Vagina (tissue), 2 donors: ENCODE results near the gene AGR2. TPM values are rescaled to one million over a fixed set of nuclear protein-coding genes. Genes with fewer than 3 reads are reported as not detected.
A peak's percentile ranks its signal among the peaks of the same experiment; 100 is the strongest.

ENCODE experiments used
- DNase-seq, 2 donors: peaks; one replicate each; pipeline ENCODE4 v3.0.0-alpha.2; 2017; ENCODE audit errors: extremely low spot score in 2 of 2
- H3K27ac ChIP-seq: fragments of 200-600 bp; sonication (generic); one replicate; pipeline ENCODE4 v1.5.1; 2019
- H3K27me3 ChIP-seq: fragments of 200-600 bp; sonication (generic); one replicate; pipeline ENCODE4 v1.5.1; 2019
- H3K36me3 ChIP-seq, 2 donors: fragments of 200-600 bp; sonication (generic); one replicate each; pipeline ENCODE4 v1.5.1; 2017 to 2019
- H3K4me1 ChIP-seq: fragments of 200-600 bp; sonication (generic); one replicate; pipeline ENCODE4 v1.5.1; 2019
- H3K4me3 ChIP-seq, 2 donors: fragments of 200-600 bp; sonication (generic); 1 replicate in 1 of 2; 2 replicates in 1 of 2; pipeline ENCODE4 v1.5.1; 2016 to 2019
- H3K9me3 ChIP-seq: fragments of 200-600 bp; sonication (generic); one replicate; pipeline ENCODE4 v1.5.1; 2019
- POLR2A ChIP-seq, 2 donors: fragments of 450-650 bp; IDR thresholded peaks; one replicate each; pipeline ENCODE4 v1.6.1; 2017; ENCODE audit warnings: antibody characterized with exemption in 2 of 2, mild to moderate bottlenecking in 2 of 2, moderate library complexity in 2 of 2
- POLR2AphosphoS5 ChIP-seq, 2 donors: sonication (generic); formaldehyde crosslinking; IDR thresholded peaks; one replicate each; pipeline ENCODE4 v1.9.0; 2017; ENCODE audit warnings: antibody characterized with exemption in 2 of 2, mild to moderate bottlenecking in 2 of 2, low read depth in 1 of 2; ENCODE audit not compliant: insufficient read depth in 1 of 2
- intact Hi-C: fragments of 100-400 bp; cut with DNase I; formaldehyde crosslinking; loops from one replicate; pipeline ENCODE4 v1.15.1; 2023
- total RNA-seq: library from RNA; depleted of rRNA; stranded (reverse); fragments of >200 nt; gene quantifications from one replicate; pipeline ENCODE4 v1.2.3, GENCODE V29; 2016
- TF ChIP-seq, protein P1 (sequence below), 3 experiments: fragments of 450-650 bp in 2 of 3; fragments of 200-600 bp in 1 of 3; sonication (generic) in 1 of 3; IDR thresholded peaks; one replicate each; pipeline ENCODE4 v1.5.1; 2017 to 2019; ENCODE audit warnings: antibody characterized with exemption in 3 of 3, mild to moderate bottlenecking in 2 of 3, moderate library complexity in 2 of 3

AGR2 gene
- total RNA-seq, 1 donor from 2014 or later: not detected

DNA sequence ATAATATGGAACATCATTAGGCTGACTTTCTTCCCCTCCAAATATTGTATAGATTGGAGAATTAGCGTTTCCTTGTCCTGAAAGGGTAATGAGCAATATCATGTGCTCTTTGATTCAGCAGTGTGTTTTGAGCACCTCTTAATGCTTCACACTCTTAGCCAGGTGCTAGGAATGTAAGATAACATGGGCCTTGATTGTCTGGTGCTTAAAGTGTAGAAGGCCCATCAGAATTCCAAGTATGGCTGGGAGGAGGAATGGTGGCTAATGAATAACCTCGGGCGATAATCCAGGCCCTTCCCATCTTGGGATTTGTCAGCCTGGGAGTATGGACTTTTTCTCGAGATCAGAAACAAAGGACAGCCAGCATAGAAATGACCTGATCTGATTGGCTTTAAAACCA, 42.6 kb downstream of the AGR2 start:
- Histone ChIP-seq H3K27ac (no peak overlapping the region), H3K9me3 (no peaks in the 10 kb centered on the region), H3K27me3 (no peaks in the 10 kb centered on the region), H3K4me3 (no peak overlapping the region), H3K4me1 (no peaks in the 10 kb centered on the region), H3K36me3 (no peaks in the 10 kb centered on the region)
- no peak for DNase-seq
- TF ChIP-seq POLR2A (IDR thresholded peaks at IDR 0.05): no peak
- TF ChIP-seq, protein P1, sequence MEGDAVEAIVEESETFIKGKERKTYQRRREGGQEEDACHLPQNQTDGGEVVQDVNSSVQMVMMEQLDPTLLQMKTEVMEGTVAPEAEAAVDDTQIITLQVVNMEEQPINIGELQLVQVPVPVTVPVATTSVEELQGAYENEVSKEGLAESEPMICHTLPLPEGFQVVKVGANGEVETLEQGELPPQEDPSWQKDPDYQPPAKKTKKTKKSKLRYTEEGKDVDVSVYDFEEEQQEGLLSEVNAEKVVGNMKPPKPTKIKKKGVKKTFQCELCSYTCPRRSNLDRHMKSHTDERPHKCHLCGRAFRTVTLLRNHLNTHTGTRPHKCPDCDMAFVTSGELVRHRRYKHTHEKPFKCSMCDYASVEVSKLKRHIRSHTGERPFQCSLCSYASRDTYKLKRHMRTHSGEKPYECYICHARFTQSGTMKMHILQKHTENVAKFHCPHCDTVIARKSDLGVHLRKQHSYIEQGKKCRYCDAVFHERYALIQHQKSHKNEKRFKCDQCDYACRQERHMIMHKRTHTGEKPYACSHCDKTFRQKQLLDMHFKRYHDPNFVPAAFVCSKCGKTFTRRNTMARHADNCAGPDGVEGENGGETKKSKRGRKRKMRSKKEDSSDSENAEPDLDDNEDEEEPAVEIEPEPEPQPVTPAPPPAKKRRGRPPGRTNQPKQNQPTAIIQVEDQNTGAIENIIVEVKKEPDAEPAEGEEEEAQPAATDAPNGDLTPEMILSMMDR (IDR thresholded peaks at IDR 0.05): no peak
- no peak for TF ChIP-seq POLR2AphosphoS5 (IDR thresholded peaks at IDR 0.05; ENCODE audit: insufficient read depth in 1 of 2, low read depth in 1 of 2)
- intact Hi-C loops: no loop called here

DNA sequence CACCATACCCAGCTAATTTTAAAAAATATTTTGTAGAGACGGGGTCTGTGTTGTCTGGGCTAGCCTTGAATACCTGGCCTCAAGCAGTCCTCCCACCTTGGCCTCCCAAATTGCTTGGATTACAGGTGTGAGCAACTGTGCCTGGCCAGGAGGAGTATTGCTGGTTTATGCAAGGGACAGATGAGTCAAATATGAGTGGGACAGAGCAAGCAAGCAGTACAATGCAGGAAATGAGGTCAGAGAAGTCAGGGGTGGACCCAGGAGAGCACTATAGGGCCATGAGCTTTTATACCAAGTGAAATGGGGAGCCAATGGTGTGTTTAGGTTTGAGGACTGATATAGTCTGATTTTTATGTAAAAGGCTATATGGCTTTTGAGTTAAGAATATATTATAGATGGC, 45.0 kb downstream of the AGR2 start:
- Histone ChIP-seq H3K4me3 (no peak overlapping the region), H3K9me3 (no peaks in the 10 kb centered on the region), H3K36me3 (no peaks in the 10 kb centered on the region), H3K4me1 (no peaks in the 10 kb centered on the region), H3K27me3 (no peaks in the 10 kb centered on the region), H3K27ac (no peak overlapping the region)
- TF ChIP-seq POLR2A (IDR thresholded peaks at IDR 0.05): no peak
- TF ChIP-seq POLR2AphosphoS5 (IDR thresholded peaks at IDR 0.05; ENCODE audit: insufficient read depth in 1 of 2, low read depth in 1 of 2): no peak
- TF ChIP-seq, protein P1 (IDR thresholded peaks at IDR 0.05): no peak
- intact Hi-C loops: no loop called here
- DNase-seq: no peak

DNA sequence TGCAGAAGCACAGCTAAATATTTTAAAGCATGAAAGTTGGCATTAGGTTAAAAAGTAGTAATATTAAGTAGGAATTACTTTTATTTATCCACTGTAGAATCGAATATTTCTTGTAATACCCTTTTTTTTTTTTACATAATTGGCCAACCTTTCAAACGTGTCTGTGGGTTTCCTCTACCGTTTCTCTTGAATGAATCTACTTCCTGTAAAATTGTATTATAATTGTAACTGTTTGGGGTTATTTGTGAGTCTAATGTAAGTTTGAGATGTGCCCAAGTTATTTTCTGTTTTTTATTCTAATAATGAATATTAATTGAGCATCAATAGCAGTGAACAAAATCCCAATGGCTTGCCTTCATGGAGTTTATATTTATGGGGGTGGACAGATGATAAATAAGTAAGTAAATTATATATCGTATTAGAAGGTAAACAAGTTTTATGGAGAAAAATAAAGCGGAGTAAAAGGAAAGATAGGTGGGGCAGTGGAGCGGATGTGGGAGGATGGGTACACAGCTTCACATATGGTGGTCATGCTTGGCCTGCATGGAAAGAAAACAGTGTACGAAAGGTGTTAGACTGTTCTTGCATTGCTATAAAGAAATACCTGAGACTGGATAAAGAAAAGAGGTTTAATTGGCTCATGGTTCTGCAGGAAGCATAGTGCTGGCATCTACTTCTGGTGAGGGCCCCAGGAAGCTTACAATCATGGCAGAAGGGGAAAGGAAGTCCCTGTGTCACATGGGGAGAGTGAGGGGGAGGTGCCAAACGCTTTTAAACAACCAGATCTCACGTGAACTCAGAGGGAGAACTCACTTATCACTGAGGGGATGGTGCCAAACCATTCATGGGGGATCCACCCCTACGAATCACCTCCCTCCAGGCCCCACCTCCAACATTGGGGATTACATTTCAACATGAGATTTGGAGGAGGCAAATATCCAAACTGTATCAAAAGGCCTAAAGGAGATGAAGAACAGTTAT, 45.9 kb downstream of the AGR2 start:
- Histone ChIP-seq H3K9me3 (no peaks in the 10 kb centered on the region), H3K27me3 (no peaks in the 10 kb centered on the region), H3K36me3 (no peaks in the 10 kb centered on the region), H3K4me1 (no peaks in the 10 kb centered on the region), H3K4me3 (no peak overlapping the region), H3K27ac (no peak overlapping the region)
- DNase-seq: no peak
- TF ChIP-seq POLR2AphosphoS5 (IDR thresholded peaks at IDR 0.05; ENCODE audit: insufficient read depth in 1 of 2, low read depth in 1 of 2): no peak
- TF ChIP-seq, protein P1 (IDR thresholded peaks at IDR 0.05): no peak
- no peak for TF ChIP-seq POLR2A (IDR thresholded peaks at IDR 0.05)
- intact Hi-C loops: no loop called here

DNA sequence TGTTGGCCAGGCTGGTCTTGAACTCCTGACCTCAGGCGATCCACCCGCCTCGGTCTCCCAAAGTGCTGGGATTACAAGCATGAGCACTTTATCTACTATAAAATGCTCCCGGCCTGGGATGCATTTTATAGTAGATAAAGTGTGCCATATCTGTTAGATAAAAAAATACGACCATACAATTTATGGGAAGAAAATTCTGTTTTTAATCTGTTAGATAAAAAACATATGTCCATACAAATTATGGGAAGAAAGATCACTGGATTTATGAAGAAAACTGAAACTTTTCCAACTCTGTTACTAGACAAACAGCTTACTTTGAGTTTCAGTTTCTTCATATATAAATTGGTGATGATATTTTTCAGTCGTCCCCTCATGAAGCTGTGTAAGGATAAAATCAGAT, 46.8 kb downstream of the AGR2 start:
- Histone ChIP-seq H3K27ac (no peak overlapping the region), H3K36me3 (no peaks in the 10 kb centered on the region), H3K27me3 (no peaks in the 10 kb centered on the region), H3K4me3 (no peak overlapping the region), H3K4me1 (no peaks in the 10 kb centered on the region), H3K9me3 (no peaks in the 10 kb centered on the region)
- intact Hi-C loops: no loop called here
- DNase-seq: no peak
- TF ChIP-seq POLR2AphosphoS5 (IDR thresholded peaks at IDR 0.05; ENCODE audit: insufficient read depth in 1 of 2, low read depth in 1 of 2) (no peak), POLR2A (IDR thresholded peaks at IDR 0.05) (no peak)
- TF ChIP-seq, protein P1 (IDR thresholded peaks at IDR 0.05): no peak

DNA sequence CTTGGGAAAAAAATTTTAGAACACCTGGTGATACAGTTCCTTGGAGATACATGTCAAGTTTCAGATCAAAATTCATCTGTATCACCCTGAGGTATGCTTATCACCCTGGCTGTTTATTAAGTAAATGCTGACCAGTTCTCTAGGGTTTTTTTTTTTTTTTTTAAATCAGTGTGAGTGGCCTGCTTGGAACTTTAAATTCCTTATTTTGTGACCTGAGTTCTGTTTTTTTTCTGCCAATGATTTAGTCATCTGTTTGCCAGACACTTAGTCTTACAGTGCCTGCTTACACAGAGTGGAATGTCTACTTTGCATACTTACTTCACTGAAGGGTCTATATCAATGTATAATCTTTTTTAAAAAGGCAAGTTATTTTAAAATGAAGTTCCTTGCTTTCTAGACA, 49.4 kb downstream of the AGR2 start:
- intact Hi-C loops: no loop called here
- no peak for TF ChIP-seq POLR2AphosphoS5 (IDR thresholded peaks at IDR 0.05; ENCODE audit: insufficient read depth in 1 of 2, low read depth in 1 of 2)
- no peak for DNase-seq
- Histone ChIP-seq H3K4me3 (peak overlapping the region in 1 of 2 donors; percentile 65), H3K36me3 (no peaks in the 10 kb centered on the region), H3K27ac (peak overlapping the region; percentile 51), H3K4me1 (no peaks in the 10 kb centered on the region), H3K9me3 (no peaks in the 10 kb centered on the region), H3K27me3 (no peaks in the 10 kb centered on the region)
